HG02840 (cell line): ENCODE results near the gene HEATR1.
A peak's percentile ranks its signal among the peaks of the same experiment; 100 is the strongest.

Experiments used
- ATAC-seq: cut with Tn5 transposase; IDR thresholded peaks from one replicate; pipeline ENCODE4 v1.9.1; 2021; ENCODE audit warnings: mild to moderate bottlenecking, moderate library complexity, moderate number of reproducible peaks; ENCODE audit not compliant: unreplicated experiment, low FRiP score

Gene HEATR1

DNA sequence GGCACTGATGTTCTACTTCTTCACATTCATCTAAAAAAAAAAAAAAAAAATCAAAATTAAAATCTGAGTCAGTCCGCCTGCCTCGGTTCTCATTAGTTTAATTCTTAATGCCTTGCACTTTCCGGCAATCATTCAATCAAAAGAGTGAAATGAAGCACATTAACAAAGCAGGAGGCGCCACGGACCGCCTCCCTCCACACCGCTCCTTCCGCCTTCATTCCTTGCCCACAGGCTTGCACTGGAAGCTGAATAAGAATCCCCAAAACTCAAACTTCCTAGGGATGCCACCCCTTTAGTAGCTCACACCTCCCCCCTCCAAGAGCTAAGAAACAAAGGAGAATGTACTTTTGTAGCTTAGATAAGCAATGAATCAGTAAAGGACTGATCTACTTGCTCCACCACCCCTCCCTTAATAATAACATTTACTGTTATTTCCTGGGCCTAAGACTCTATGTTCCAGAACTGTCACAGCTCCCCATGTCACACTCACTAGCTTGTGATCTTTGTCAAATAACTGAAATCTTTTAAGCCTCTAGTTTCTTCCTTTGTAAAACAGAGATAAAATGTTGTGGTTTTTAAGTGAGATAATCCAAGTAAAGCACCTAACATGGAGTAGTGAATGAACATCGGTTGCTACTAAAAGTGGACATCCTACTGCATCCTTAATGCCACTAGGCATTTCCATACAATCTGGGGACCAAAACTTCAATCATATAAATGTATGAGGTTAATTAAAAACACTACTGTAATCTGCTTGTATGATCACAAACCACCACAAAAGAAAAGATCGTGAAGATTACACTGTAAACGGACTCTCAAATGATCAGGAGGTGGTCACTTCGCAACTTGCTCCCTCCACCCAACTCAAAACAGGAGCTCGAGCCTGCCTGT lies 53.1 kb downstream of the HEATR1 start:
- ATAC-seq, result no peak

DNA sequence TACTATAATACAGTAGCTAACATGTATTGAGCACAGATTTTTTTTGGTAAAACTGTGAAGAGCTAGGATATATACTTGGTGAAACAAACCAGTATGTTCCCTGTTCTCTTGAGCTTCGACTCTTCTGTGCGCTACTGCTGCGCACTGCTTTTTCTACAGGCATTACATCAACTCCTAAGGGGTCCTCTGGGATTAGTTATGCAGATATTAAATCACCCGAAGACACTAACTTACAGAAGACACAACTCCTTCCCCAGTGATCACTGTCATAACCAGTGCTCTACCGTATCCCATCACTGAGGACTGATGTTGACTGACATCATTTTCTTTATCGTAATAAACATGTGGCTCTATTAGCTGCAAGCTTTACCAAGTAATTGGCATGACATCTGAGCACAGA lies 55.9 kb downstream of the HEATR1 start:
- ATAC-seq, result no peak

DNA sequence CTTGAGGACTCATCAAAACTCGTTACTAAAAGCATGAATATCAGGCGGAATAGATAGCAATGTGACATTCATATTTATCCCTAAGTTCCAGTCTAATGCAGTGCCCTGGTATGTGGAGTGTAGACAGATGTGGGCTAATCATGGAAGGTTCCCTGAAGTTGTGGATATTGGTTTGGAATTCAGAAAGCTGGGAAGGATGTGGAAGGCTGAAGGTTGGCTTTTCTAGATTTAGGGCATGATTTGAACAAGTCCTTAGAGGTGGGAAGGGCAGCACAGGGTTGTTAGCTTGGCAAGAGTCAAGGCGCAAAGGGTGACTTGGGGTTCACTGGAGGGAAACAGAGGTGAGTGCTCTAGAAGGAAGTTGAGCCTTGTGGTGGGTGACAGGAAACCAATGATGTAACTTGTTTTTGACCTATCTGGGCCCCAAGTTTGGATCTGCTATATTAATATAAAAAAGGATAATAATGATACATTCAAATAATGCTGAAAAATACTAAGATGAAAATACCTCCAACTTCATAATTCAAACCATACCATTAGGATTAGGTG lies 58.6 kb downstream of the HEATR1 start:
- no peak for ATAC-seq

DNA sequence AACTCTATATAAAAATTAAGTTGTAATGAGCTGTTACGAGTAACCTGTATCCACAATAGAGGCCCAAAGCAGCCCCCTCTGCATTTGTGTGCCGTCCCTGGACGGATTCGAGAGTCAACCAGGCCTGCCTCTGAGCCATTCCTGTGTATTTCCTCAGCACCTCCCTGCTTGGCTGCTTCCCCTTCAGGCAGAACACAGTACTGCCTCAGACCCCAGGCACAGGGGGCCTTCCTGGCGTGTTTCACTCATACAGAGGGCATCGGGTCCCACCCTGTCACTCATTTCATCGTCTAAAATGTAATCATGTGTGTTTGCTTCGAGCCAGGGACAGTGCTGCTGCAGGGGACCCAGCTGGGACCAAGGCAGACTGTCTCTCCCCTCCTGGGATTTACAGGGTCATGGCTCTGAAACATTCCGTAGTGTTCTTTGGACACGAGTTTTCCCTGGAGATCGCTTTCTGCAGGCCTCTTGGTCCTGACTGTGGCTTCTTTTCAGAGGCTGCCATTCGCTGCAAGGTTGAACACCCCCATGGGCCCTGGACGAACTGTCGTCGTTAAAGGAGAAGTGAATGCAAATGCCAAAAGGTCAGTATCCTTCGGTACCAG lies 61.1 kb downstream of the HEATR1 start:
- ATAC-seq, result no peak

DNA sequence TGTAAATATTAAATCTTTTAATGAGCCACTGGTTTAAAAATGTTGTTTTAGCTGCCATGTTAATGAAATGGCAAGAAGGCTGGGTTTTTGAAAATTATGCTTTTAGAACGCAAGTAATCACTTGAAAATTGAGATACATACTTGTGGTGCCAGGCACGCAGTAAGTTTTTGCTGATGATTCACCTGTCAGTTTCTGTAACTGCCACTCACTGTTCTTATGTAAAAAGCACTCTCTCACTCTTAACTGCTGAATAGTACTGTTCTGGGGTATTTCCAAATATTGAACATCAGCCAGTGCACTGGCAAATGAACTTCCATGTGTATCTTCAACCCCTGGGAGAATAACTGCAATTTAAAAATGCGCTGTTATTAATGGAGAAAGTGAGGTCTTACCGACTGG lies 62.6 kb downstream of the HEATR1 start:
- ATAC-seq, result no peak

DNA sequence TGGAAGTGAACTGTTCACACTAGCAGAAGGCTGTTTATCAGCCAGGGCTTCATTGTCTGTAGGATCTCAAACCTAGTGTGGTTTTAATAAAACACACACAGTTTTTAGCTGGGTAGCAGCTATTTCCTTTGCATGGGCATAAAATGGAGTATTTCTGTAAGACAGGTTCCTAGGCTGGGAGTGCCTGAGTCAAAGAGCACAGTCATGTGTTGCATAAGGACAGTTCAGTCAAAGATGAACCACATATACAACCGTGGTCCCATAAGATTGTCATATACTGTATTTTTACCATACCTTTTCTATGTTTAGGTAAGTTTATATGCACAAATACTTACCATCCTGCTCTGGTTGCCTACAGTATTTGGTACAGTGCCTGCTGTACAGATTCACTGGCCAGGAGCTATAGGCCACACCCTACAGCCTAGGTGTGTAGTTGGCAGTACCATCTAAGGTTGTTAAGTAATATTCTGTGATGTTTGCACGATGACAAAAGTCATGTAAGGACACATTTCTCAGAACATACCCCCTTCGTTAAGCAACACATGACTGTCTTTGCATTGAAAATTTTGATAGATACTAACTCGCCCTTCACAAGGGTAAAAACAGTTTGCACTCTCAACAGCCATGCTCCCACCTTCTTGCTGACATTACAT lies 63.4 kb downstream of the HEATR1 start:
- ATAC-seq, result no peak

DNA sequence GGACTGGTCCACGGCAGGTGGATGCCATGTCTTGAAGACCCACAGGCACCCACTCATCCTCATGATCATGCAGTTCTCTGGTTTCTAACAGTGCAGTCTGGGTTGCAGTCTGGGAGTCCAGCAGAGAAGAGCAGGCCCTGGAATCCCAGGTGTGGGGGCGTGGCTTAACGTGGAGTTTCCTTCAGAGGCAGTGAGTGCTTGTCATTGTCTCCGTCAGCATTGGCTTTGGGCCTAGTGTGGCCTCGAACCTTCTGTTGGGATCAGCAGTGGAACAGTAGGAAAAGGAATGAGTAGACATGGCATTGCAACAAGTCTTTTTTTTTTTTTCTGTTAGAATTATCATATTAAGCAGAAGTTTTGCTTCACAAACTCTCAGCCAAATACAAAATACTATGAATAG lies 67.8 kb downstream of the HEATR1 start:
- no peak for ATAC-seq

DNA sequence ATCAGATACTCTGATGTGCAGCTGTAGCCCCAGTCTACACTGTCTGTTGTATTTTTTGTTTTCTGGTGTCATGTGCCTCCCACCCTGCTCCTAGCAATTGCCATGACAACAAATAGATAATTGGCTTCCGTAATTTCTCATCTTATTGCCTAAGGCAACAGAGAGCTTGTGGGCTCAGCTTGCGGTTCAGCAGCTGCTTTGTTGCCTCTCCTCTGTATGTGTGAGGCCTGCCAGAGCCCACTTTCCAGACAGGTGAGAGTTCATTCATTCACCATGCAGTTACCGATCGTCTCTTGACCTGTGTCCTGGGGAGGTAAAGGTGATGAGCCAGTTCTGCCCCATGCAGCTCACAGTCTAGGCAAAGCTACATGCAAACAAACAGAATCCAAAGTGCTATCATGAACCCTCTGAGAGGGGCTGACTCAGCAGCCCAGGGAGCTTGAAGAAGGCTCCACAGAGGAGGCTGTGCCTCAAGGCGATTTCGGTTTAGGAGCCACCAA lies 68.6 kb downstream of the HEATR1 start:
- no peak for ATAC-seq

DNA sequence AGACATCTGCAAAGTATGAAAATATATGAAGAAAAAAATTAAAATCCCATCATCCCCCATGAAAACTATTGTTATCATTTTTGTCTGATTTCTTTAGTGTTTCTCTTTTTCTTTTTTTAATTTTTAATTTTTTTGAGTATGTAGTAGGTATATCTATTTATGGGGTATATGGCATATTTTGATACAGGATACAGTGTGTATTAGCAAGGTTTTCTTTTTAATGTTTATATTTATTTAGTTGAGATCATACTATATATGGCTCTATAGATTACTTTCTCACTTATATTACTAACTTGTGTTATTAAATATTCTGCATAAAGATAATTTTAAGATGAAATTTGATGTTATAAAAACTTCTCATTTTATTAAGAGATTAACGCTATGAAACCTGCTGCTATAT lies 69.1 kb downstream of the HEATR1 start:
- ATAC-seq, result no peak

DNA sequence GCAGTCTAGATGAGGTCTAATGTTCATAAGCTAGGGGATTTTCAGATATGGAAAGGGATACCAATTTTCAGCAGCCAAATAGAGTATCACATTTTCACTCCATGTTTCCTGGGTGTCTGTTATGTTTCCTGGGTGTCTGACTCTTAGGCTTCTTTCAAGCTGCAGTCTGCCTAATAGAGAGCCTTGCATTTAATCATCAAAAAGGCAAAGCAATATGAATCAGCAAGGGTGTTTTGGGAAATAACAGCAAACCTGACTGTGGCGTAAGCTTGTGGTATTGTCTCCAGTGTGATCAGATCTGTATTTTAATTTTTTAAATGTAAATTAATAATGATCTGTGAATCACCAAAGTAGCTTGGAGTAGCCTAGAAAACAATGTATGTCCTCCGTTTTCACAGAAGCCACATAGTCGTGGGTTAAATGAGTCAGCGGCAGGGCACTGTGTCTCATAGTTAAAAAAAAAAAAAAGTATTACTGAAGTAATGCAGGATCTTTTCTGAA lies 70.1 kb downstream of the HEATR1 start:
- ATAC-seq, result no peak

DNA sequence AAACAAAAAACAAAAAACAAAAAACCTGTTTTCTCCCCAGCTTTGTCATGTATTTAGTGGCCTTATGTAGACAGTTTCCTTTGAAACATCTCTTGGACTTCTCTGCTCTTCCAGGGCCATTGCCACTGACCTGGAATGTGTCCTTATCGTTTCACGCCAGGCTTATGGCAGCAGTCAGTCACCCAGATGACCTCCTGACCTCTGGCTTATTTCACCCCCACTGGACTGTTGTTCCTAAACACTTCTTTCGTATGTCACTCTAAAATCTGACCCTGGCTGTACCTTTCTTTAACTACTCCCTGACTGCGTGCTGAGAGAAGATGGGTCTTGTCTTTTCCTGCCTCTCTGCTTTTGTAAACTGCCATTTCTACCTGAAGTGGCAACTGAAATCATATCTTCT lies 71.5 kb downstream of the HEATR1 start:
- no peak for ATAC-seq

DNA sequence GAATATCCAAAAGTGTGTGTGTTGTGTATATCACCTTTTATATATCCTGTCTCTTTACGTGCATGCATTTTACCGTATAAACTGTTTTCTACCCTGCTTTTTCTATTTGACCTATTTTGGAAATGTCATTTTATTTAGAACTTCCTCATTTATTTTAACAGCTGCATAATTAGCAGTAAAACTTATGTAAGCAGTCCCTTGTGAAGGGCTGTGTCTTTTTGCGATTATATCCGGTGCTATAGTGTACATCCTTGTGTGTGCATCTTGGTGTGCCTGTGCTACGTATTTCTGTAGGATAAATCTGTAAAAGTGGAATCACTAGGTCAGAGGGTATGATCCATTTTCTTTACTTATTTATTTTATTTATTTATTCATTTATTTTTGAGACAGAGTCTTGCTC lies 73.4 kb downstream of the HEATR1 start:
- ATAC-seq, result no peak

DNA sequence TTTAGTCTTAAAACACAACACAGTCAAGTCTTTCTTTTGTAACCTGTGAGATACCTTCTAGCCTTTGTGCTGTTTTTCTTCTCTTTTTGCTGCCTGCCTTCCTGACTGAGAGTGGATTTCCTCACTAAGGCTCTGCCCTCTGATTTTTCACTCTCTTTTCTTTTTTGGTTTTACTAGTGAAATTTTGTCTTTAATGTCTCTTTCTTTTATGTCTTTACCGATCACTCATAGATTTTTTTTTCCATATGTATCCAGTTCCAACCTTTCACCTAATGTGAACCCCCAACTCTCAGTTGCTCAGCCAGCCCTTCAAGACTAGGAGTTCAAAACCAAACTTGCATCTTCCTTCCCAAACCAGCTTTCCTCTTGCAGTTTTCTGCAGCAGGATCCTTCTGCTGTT lies 74.0 kb downstream of the HEATR1 start:
- ATAC-seq, result no peak

DNA sequence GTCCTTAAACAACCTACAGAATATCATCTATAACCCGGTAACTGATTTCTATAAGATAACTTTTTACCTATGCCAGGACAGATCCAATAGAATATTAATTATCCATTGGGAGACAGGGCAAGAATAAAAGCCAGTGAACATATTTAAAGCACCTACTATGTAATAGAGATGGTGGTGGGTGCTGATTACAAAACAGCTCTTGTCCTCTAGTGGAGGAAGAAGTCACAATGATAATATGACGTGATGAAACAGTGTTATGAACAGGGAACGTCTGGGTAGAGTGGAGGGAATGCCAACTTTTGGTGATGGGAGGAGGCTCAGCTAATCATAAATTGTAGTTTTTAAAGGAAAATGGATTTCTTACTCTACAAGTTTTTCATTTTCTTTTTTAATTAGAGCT lies 78.2 kb downstream of the HEATR1 start:
- no peak for ATAC-seq

DNA sequence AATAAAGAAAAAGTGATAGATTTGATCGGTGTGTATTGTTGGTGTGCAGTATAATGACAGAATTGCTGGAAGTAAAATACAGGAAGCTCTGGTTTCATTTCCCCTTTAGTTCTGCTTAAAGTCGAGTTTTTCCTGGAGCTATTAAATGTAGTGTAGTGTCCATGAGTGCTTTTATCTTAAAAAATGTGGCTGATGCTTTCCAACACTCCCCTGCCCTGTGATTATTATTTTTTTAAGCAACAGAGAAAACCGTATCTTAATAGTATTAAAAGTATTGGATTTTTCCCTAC lies 79.5 kb downstream of the HEATR1 start:
- ATAC-seq, result no peak

DNA sequence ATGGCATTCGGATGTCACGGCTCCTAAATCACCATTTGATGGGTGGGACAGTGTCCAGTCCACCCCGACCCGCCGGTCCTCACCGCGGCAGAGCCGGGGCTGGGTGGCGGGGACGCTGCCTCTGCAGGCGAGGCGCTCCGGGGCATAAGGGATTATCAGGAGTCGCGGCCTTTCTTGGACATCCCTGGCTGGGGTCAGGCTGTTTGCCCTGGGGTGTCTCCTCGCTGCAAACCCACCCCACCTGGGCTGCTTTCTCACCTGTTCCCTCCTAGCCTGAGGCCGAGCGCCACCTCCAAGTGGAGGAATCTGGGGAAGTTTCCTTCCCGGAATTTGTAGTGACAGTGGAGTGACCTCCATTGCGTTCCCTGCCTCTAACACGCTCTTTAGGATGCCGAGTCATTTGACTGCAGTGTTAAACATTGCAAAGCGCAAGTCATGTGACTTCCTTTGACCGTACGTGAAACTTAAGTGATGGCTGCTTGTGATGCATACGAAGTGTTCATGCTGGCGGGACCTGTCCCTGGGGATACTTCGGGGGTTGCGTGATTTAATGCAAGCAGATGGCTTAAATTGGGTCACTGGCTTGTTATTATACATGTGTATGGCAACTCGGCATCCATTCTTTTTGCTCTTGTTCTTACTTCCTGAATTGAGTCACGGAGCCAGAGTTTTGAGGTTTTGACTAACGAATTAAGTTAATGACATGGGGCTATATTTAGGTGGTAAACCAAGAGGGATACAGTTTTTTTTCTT lies 80.0 kb downstream of the HEATR1 start:
- peak; percentile 85 for ATAC-seq

DNA sequence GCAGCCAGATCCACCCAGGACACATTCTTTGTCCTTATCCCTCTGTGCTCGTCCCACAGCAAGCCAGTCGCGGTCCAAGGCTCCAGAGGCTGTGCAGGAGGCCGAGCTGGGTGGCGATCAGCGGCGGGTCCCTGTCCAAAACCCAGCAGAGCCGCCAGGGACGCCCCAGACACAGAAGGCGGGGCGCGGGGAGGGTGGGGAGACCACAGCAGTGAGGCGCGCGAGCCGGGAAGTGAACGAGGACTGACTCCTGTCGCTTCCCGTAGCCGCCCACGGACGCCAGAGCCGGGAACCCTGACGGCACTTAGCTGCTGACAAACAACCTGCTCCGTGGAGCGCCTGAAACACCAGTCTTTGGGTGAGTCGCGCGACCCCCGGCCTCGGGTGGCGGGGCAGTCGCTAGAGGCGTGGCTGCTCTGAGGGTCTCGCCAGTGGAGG lies 80.6 kb downstream of the HEATR1 start, which contains the start of gene LGALS8:
Gene LGALS8 (plus strand): TSS at position 279 of the 438 bp plus-strand sequence. CDS start 2,089 bp downstream, outside the sequence.
- ATAC-seq, result peak; percentile 66

DNA sequence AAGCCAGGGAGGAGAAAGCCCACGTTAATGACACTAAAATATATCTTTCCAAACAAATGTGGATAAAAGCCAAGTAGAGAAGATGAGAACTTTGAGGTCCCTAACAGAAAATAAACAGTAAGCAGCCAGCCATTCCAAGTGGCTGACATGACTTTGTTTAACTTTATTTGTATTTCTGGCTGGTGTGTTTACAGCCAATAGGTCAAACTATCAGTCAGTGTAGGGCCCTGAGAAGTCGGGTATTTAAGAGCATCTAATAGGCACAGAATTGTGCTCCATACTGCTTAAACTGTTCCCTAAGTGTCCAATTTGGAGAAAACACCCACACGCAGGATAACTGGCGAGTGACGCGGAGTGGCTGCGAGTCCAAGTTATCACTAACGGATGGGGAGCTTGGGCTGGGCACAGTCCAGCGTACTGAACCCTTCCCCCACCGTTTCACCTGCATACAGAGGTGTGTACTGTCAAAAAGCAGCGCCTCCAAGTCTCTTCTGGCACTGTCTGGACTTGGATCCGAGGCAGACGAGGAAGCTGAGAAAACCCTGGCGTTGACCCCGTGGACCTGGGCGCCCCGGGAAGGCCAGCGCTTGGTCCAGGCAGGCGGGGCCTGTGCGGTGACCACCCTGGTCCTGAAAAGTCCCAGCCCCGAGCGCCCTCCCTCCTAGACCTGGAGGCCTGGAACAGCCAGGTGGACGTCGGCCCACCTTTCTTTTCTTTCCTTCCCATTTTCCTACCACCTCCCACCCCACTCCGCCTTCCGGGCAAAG lies 81.2 kb downstream of the HEATR1 start:
- no peak for ATAC-seq

DNA sequence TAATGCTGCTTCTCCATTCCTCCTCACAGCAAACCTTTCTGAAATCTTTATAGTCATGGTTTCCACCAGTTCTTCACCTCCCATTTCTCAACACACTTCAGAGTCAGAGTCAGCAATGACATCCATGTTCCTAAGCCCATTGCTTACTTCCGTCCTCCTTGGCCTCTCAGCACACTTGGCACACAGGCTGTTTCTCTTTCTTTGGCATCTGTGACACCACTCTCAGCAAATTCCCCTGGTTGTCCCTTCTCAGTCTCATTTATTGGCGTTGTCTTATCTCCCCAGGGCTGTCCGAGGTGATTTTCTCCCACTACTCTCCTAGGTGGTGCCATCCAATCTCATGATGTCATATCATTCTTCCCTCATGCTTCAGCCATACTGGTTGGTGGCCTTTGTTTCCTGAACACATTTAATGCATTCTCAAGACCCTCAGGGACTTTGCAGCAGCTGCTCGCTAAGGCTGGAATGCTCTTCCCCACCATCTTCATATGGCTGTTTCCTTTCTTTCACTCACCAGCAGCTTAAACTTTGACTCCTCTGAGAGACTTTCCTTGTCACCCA lies 83.8 kb downstream of the HEATR1 start:
- ATAC-seq, result no peak
